ENCODE data around the gene LRRC27.

Gene LRRC27

DNA sequence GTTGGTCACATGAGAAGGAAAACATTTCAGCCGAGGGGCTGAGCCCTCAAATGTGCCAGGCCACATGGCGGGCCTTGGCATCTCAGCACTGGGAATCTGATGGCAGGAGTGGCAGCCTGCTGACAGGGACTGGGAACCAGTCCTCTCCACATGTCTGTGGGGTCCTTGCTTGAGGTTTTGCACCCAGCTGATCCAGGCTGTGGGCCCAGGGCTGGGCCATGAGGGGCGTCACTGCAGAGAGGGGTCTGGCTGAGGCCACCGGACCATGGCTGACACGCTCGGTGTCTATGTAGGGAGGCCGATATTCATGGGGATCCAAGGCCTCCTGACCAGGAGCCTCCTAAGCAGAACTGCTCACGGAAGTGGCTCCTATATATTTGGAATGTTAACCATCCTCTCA, 34.0 kb downstream of the LRRC27 start:
- H3K4me3 ChIP-seq (ENCODE audit: low read length), result no peak overlapping the region
- peaks cover 3% of the 10 kb centered on the region for H3K36me3 ChIP-seq (ENCODE audit: insufficient read depth, low read length)
- no peaks in the 10 kb centered on the region for H3K4me1 ChIP-seq (ENCODE audit: control insufficient read depth, insufficient read depth, low read length)
- H3K9ac ChIP-seq (ENCODE audit: low read depth, low read length), result no peak overlapping the region
- no peak overlapping the region for H3K4me2 ChIP-seq (ENCODE audit: low read length)
- H3K27me3 ChIP-seq (ENCODE audit: control insufficient read depth, insufficient read depth, low read length), result no peaks in the 10 kb centered on the region
- no peaks in the 10 kb centered on the region for H3K9me3 ChIP-seq (replicated peaks; ENCODE audit: low read length)

DNA sequence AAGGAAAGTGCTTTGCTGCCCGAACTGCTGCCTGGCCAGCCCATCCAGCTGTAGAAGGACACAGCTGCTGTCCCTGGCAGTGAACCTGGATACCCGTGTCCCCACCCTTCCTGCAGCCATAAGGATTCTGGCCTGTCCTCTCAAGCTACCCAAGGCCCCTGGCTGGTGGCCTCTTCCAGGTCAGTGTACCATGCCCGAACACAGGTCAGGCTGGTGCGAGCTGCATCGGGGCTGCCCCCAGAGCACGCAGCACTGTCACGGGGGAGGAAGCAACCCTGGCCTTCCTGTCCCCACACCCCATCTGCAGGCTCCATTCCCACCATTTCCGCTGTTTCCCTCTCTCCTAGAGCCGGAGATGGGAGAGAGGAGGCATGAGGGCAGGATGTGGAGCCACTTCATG, 34.5 kb downstream of the LRRC27 start:
- H3K9ac ChIP-seq (ENCODE audit: low read depth, low read length), result no peak overlapping the region
- H3K36me3 ChIP-seq (ENCODE audit: insufficient read depth, low read length), result peaks cover 3% of the 10 kb centered on the region
- H3K9me3 ChIP-seq (replicated peaks; ENCODE audit: low read length), result no peaks in the 10 kb centered on the region
- H3K4me1 ChIP-seq (ENCODE audit: control insufficient read depth, insufficient read depth, low read length), result no peaks in the 10 kb centered on the region
- no peak overlapping the region for H3K4me3 ChIP-seq (ENCODE audit: low read length)
- no peak overlapping the region for H3K4me2 ChIP-seq (ENCODE audit: low read length)
- H3K27me3 ChIP-seq (ENCODE audit: control insufficient read depth, insufficient read depth, low read length), result no peaks in the 10 kb centered on the region

DNA sequence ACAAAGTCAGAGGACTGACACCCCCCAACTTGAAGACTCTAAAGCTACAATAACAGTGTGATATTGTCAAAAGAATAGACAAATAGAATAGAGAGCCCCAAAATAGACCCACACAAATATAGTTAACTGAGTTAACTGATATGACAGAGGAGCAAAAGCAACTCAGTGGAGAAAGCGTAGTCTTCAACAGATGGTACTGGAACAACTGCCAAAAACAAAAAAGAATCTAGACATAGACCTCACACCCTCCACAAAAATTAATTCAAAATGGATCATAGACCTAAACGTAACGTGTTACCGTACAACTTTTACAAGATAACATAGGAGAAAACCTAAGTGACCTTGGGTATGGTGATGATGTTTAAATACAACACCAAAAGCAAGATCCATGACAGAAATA, 36.4 kb downstream of the LRRC27 start:
- Histone ChIP-seq H3K36me3 (ENCODE audit: insufficient read depth, low read length) (peaks cover 3% of the 10 kb centered on the region), H3K4me1 (ENCODE audit: control insufficient read depth, insufficient read depth, low read length) (no peaks in the 10 kb centered on the region), H3K4me3 (ENCODE audit: low read length) (no peak overlapping the region), H3K27me3 (ENCODE audit: control insufficient read depth, insufficient read depth, low read length) (no peaks in the 10 kb centered on the region), H3K9ac (ENCODE audit: low read depth, low read length) (no peak overlapping the region), H3K4me2 (ENCODE audit: low read length) (no peak overlapping the region), H3K9me3 (replicated peaks; ENCODE audit: low read length) (no peaks in the 10 kb centered on the region)

DNA sequence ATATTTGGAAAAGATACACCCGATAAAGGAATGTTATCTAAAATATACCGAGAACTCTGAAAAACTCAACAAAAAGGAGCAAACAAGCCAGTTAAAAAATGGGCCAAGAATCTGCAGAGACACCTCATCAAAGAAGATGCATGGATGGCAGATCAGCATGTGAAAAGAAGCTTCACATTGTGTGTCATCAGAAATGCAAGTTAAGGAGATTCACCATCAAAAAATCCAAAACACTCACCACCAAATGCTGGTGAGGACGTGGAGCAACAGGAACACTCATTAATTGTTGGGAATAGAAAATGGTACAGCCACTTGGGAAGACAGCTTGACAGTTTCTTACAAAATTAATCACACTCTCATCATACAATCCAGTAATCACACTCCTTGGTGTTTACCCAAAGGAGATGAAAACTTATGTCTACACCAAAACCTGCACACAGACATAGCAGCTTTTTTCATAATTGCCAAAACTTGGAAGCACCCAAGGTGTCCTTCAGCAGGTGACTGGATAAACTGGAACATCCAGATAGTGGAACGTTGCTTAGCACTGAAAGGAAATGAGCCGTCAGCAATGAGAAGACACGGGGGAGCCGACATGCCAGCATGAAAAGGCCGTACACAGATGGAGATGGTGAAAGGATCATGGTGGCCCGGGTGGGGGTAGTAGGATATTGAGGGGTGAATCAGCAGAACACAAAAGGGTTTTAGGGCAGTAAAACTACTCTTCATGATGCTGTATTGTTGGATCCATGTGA, 37.1 kb downstream of the LRRC27 start:
- Histone ChIP-seq H3K9ac (ENCODE audit: low read depth, low read length) (no peak overlapping the region), H3K9me3 (replicated peaks; ENCODE audit: low read length) (no peaks in the 10 kb centered on the region), H3K4me1 (ENCODE audit: control insufficient read depth, insufficient read depth, low read length) (no peaks in the 10 kb centered on the region), H3K4me2 (ENCODE audit: low read length) (no peak overlapping the region), H3K27me3 (ENCODE audit: control insufficient read depth, insufficient read depth, low read length) (no peaks in the 10 kb centered on the region), H3K4me3 (ENCODE audit: low read length) (no peak overlapping the region), H3K36me3 (ENCODE audit: insufficient read depth, low read length) (peaks cover 3% of the 10 kb centered on the region)

DNA sequence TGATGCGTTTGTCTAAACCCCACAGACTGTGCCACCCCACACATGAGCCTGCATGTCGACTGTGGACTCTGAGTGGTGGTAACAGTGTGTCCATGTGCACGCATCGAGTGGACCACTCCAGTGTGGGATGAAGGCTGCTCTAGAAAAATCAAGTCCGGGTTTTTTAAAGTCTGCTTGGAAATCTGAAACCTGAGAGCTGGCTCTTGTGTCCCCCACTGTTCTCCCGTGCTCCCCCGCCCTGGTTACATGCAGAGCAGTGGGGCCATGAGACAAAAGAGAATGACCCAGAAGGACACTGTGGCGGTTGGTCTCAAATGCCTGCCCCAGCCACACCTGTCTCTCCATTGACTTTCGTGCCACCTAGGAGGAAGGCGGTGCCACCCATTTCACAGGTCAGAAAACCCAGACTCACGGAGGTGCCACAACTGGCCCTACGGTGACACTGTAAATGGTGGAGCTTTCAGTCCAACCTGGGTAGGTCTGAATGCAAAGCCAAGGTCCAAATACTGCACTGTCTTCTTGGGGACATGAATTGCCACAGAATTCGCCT, 37.7 kb downstream of the LRRC27 start:
- Histone ChIP-seq H3K36me3 (ENCODE audit: insufficient read depth, low read length) (peaks cover 3% of the 10 kb centered on the region), H3K9me3 (replicated peaks; ENCODE audit: low read length) (no peaks in the 10 kb centered on the region), H3K4me1 (ENCODE audit: control insufficient read depth, insufficient read depth, low read length) (no peaks in the 10 kb centered on the region), H3K4me3 (ENCODE audit: low read length) (no peak overlapping the region), H3K27me3 (ENCODE audit: control insufficient read depth, insufficient read depth, low read length) (no peaks in the 10 kb centered on the region), H3K9ac (ENCODE audit: low read depth, low read length) (no peak overlapping the region), H3K4me2 (ENCODE audit: low read length) (no peak overlapping the region)

DNA sequence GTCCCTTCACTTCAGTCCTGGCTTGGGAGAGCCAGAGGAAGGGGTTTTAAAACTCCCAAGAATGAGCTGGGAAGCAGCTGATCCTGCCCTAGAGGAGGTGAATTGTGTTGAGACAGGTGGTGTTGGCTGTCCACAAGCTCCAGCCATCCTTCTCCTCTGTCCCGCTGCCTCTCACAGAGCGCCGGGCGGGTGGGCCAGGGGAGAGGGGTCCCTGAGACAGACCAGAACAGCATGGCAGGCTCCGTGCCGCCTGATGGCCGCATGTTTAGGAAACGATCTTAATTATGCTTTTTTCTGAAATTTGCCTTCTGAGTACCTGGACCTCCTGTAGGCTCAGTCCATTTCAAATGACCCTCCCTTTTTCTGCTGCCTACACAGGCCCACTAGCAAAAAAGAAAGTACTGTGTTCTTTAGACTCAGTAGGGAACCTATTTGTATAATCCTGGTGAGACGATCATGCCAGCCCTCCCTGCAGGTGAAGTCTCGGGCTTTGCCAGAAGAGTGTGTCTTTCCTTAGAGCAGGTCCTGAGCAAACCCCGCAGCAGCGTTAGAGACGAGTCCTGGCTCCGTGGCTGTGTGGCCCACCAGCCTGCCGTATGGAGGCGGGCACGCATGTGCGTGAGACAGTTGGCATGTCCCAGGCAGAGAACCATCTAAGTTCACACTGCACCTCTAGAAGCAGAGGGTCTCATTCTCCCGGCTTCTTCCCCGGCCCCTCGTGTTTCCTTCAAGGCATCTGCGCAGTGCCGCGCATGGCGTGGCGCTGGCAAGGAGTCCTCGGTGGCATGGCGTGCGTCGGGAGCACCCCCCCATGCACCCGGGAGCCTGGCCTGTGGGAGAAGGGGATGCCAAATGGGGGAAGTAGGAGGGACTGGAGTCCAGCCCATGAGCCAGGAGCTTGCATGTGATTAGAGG, 38.7 kb downstream of the LRRC27 start:
- H3K27me3 ChIP-seq (ENCODE audit: control insufficient read depth, insufficient read depth, low read length), result no peaks in the 10 kb centered on the region
- H3K9ac ChIP-seq (ENCODE audit: low read depth, low read length), result no peak overlapping the region
- no peak overlapping the region for H3K4me2 ChIP-seq (ENCODE audit: low read length)
- H3K9me3 ChIP-seq (replicated peaks; ENCODE audit: low read length), result no peaks in the 10 kb centered on the region
- H3K4me1 ChIP-seq (ENCODE audit: control insufficient read depth, insufficient read depth, low read length), result no peaks in the 10 kb centered on the region
- H3K4me3 ChIP-seq (ENCODE audit: low read length), result no peak overlapping the region
- peaks cover 3% of the 10 kb centered on the region for H3K36me3 ChIP-seq (ENCODE audit: insufficient read depth, low read length)

DNA sequence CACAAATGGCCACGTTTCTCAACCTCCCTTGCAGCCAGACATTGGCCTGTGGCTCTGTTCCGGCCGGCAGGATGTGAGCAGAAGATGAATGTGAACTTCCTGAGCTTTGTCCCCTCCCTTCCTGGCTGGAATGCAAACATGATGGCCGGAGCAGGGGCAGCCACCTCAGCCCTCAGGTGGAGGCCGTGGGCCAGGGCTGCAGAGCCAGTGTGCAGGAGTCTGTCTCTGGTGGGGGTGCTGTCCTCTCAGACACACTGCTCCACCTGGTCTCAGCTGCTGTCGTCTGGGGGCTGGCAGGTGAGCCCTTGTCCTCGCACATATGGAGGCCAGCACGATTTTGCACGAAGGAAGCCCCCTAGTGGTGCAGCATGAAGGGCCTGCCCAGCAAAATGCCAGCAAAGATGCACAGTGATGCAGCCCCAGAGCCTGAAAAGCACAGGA, 39.7 kb downstream of the LRRC27 start:
- no peaks in the 10 kb centered on the region for H3K27me3 ChIP-seq (ENCODE audit: control insufficient read depth, insufficient read depth, low read length)
- H3K4me3 ChIP-seq (ENCODE audit: low read length), result no peak overlapping the region

DNA sequence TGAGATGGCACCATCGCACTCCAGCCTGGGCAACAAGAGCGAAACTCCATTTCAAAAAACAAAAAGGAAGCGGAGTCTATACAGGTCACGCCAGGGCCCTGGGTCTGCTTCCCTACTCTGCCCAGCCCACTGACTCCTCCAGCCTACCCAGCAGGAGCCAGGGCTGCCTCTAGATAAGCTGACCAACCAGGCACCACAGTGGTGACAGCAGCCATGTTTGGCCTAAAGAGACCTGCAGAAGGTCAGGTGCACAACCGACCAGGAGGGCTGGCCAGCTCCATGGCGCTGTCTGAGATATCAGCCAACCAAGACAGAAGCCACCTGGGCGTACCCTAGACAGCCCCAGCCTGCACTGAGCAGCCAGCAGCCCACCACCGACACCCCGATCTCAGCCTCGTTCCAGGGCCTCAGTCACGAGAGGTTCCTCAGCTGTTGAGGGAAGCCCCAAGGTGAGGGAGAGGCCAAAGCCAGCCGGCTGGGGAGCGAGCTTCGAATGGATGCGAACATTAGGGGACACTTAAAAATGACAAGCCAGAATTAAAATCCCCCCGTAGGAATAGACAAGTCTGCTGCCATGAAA, 40.6 kb downstream of the LRRC27 start:
- H3K9ac ChIP-seq (ENCODE audit: low read depth, low read length), result no peak overlapping the region
- no peaks in the 10 kb centered on the region for H3K27me3 ChIP-seq (ENCODE audit: control insufficient read depth, insufficient read depth, low read length)
- no peaks in the 10 kb centered on the region for H3K9me3 ChIP-seq (replicated peaks; ENCODE audit: low read length)
- H3K36me3 ChIP-seq (ENCODE audit: insufficient read depth, low read length), result no peaks in the 10 kb centered on the region
- no peak overlapping the region for H3K4me3 ChIP-seq (ENCODE audit: low read length)
- H3K4me2 ChIP-seq (ENCODE audit: low read length), result no peak overlapping the region
- no peaks in the 10 kb centered on the region for H3K4me1 ChIP-seq (ENCODE audit: control insufficient read depth, insufficient read depth, low read length)

More for the DNA sequence above, 39.7 kb downstream of the LRRC27 start:
- Histone ChIP-seq H3K4me1 (ENCODE audit: control insufficient read depth, insufficient read depth, low read length) (no peaks in the 10 kb centered on the region), H3K4me2 (ENCODE audit: low read length) (no peak overlapping the region), H3K36me3 (ENCODE audit: insufficient read depth, low read length) (peaks cover 3% of the 10 kb centered on the region), H3K9ac (ENCODE audit: low read depth, low read length) (no peak overlapping the region), H3K9me3 (replicated peaks; ENCODE audit: low read length) (no peaks in the 10 kb centered on the region)

DNA sequence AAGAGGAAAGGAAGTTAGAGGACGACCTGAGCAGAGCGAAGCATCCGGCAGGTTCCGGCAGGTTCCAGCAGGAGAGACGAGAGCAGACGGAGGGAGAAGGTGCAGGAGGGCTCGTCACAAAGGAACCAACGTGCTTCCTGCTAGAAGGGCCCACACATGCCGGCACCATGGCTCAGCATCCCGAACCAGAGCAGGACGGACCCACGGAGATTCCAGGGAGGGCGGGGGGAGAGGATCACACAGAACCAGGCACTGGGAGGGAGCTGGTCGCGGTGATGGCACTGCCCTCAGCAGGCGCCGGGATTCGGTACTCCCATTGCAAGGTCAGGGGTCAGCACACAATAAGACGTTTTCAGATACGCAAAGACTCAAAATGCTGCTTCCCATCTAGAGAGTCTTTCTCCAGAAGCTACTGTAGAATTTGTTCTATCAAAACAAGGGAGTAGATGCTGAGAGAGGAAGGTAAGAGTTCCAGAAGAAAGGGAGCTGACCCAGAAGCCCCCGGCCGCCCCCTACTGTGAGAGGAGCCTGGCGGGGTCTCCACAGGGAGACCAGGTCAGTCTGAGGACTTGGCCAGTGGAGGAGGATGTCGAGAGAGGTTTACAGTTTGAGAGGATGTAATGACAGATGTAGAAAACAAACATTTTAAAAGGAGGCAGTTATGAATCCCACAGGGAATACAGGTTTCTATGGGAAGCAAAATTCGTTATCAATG, 41.4 kb downstream of the LRRC27 start:
- no peaks in the 10 kb centered on the region for H3K9me3 ChIP-seq (replicated peaks; ENCODE audit: low read length)
- H3K27me3 ChIP-seq (ENCODE audit: control insufficient read depth, insufficient read depth, low read length), result no peaks in the 10 kb centered on the region
- no peak overlapping the region for H3K9ac ChIP-seq (ENCODE audit: low read depth, low read length)
- H3K4me2 ChIP-seq (ENCODE audit: low read length), result no peak overlapping the region
- no peaks in the 10 kb centered on the region for H3K4me1 ChIP-seq (ENCODE audit: control insufficient read depth, insufficient read depth, low read length)
- H3K36me3 ChIP-seq (ENCODE audit: insufficient read depth, low read length), result no peaks in the 10 kb centered on the region
- no peak overlapping the region for H3K4me3 ChIP-seq (ENCODE audit: low read length)

DNA sequence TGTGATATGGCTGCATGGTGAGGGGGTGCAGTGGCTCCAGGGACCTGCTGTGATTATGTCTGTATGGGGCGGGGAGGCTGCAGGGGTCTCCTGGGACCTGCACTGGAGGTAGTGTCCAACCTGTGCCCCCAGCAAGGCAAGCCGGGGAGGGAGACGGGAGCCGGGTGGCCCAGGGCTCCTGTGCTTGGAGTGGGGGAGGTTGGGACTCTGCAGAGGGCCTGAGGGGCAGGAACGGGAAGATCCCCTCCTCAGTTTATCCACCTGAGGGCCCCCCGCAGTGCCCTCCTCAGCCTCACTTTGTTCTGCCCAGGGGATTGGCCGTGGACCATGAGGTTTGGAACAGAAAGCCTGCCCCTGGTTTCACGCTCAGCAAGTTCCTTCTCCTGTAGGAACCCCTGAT, 42.2 kb downstream of the LRRC27 start:
- no peaks in the 10 kb centered on the region for H3K27me3 ChIP-seq (ENCODE audit: control insufficient read depth, insufficient read depth, low read length)
- H3K9ac ChIP-seq (ENCODE audit: low read depth, low read length), result no peak overlapping the region
- H3K4me2 ChIP-seq (ENCODE audit: low read length), result no peak overlapping the region
- H3K9me3 ChIP-seq (replicated peaks; ENCODE audit: low read length), result no peaks in the 10 kb centered on the region
- no peaks in the 10 kb centered on the region for H3K36me3 ChIP-seq (ENCODE audit: insufficient read depth, low read length)
- H3K4me3 ChIP-seq (ENCODE audit: low read length), result no peak overlapping the region
- no peaks in the 10 kb centered on the region for H3K4me1 ChIP-seq (ENCODE audit: control insufficient read depth, insufficient read depth, low read length)

DNA sequence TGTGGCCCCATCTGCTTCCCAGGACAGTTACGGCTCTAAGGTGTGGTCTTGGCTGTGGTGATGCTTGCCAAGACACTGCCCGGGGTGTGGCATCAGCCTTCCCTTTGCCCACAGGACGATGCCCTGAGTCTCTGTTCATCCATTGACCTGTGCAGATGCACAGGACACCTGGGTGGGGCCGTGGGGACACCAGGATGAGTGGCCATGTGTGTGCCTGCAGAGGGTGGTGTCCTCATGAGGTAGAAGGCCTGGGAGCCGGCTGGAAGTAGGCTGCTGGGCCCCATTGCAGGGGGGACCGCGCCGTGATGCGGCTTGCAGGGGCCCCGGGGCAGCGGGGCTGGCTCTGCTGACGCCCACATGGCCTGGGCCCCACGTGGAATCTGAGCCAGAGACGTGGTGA, 42.6 kb downstream of the LRRC27 start:
- Histone ChIP-seq H3K4me3 (ENCODE audit: low read length) (no peak overlapping the region), H3K9ac (ENCODE audit: low read depth, low read length) (no peak overlapping the region), H3K9me3 (replicated peaks; ENCODE audit: low read length) (no peaks in the 10 kb centered on the region), H3K4me2 (ENCODE audit: low read length) (no peak overlapping the region), H3K36me3 (ENCODE audit: insufficient read depth, low read length) (no peaks in the 10 kb centered on the region), H3K27me3 (ENCODE audit: control insufficient read depth, insufficient read depth, low read length) (no peaks in the 10 kb centered on the region), H3K4me1 (ENCODE audit: control insufficient read depth, insufficient read depth, low read length) (no peaks in the 10 kb centered on the region)
